ENCODE results near the gene RTN4RL1. TPM values are rescaled to one million over a fixed set of nuclear protein-coding genes. Genes with fewer than 3 reads are reported as not detected.

The RTN4RL1 gene
- total RNA-seq, 1 donor from 2014 or later: 50.3 TPM

- Mint-ChIP-seq H3K9me3 (ENCODE audit: unreplicated experiment) (peaks cover 8% of the 10 kb centered on the region), H3K4me1 (ENCODE audit: low read depth, unreplicated experiment) (peaks cover 32% of the 10 kb centered on the region), H3K4me3 (ENCODE audit: unreplicated experiment) (no peak overlapping the region), H3K27me3 (ENCODE audit: unreplicated experiment) (peaks cover under 1% of the 10 kb centered on the region), H3K36me3 (ENCODE audit: unreplicated experiment) (no peaks in the 10 kb centered on the region), H3K27ac (ENCODE audit: unreplicated experiment) (peak overlapping the region; percentile 12)
- TF ChIP-seq CTCF (IDR thresholded peaks at IDR 0.05; ENCODE audit: partially characterized antibody, unreplicated experiment): no peak
- DNase-seq: no peak
Observed at GRCh38 chr17:1979182-1979985, 45.8 kb downstream of the RTN4RL1 start.

GRCh38 chr17:1978396-1978949 is 46.7 kb downstream of the RTN4RL1 start:
- H3K27ac Mint-ChIP-seq (ENCODE audit: unreplicated experiment): no peak overlapping the region
- H3K4me1 Mint-ChIP-seq (ENCODE audit: low read depth, unreplicated experiment): peaks cover 38% of the 10 kb centered on the region
- no peak for TF ChIP-seq CTCF (IDR thresholded peaks at IDR 0.05; ENCODE audit: partially characterized antibody, unreplicated experiment)
- peaks cover 5% of the 10 kb centered on the region for H3K27me3 Mint-ChIP-seq (ENCODE audit: unreplicated experiment)
- peak; percentile 41 for DNase-seq
- H3K4me3 Mint-ChIP-seq (ENCODE audit: unreplicated experiment): no peak overlapping the region
- peaks cover 10% of the 10 kb centered on the region for H3K9me3 Mint-ChIP-seq (ENCODE audit: unreplicated experiment)
- H3K36me3 Mint-ChIP-seq (ENCODE audit: unreplicated experiment): no peaks in the 10 kb centered on the region

GRCh38 chr17:1977583-1978395 is 47.3 kb downstream of the RTN4RL1 start:
- H3K4me3 Mint-ChIP-seq (ENCODE audit: unreplicated experiment): no peak overlapping the region
- H3K27ac Mint-ChIP-seq (ENCODE audit: unreplicated experiment): no peak overlapping the region
- no peak for TF ChIP-seq CTCF (IDR thresholded peaks at IDR 0.05; ENCODE audit: partially characterized antibody, unreplicated experiment)
- H3K36me3 Mint-ChIP-seq (ENCODE audit: unreplicated experiment): no peaks in the 10 kb centered on the region
- peaks cover 40% of the 10 kb centered on the region for H3K4me1 Mint-ChIP-seq (ENCODE audit: low read depth, unreplicated experiment)
- DNase-seq: peak; percentile 55
- H3K9me3 Mint-ChIP-seq (ENCODE audit: unreplicated experiment): peaks cover 13% of the 10 kb centered on the region
- H3K27me3 Mint-ChIP-seq (ENCODE audit: unreplicated experiment): peaks cover 6% of the 10 kb centered on the region

GRCh38 chr17:1976683-1977064 is 48.5 kb downstream of the RTN4RL1 start:
- H3K36me3 Mint-ChIP-seq (ENCODE audit: unreplicated experiment): no peaks in the 10 kb centered on the region
- no peak overlapping the region for H3K27ac Mint-ChIP-seq (ENCODE audit: unreplicated experiment)
- DNase-seq: no peak
- H3K9me3 Mint-ChIP-seq (ENCODE audit: unreplicated experiment): peaks cover 16% of the 10 kb centered on the region
- TF ChIP-seq CTCF (IDR thresholded peaks at IDR 0.05; ENCODE audit: partially characterized antibody, unreplicated experiment): no peak
- no peak overlapping the region for H3K4me3 Mint-ChIP-seq (ENCODE audit: unreplicated experiment)
- peaks cover 6% of the 10 kb centered on the region for H3K27me3 Mint-ChIP-seq (ENCODE audit: unreplicated experiment)
- peaks cover 45% of the 10 kb centered on the region for H3K4me1 Mint-ChIP-seq (ENCODE audit: low read depth, unreplicated experiment)

Measured in glutamatergic neuron (in vitro differentiated cells).